22Rv1 (cell line): ENCODE results near the gene HMOX1.

Experiments used
- H3K27ac ChIP-seq: fragments of 450-650 bp; 2 replicates; pipeline ENCODE4 v1.5.1; 2017
- ZFX ChIP-seq: fragments of 450-650 bp; IDR thresholded peaks from 2 replicates; pipeline ENCODE4 v1.6.1; 2017; ENCODE audit warnings: antibody characterized with exemption, borderline replicate concordance
- TF ChIP-seq, protein P1 (sequence below): fragments of 450-650 bp; IDR thresholded peaks from 2 replicates; pipeline ENCODE4 v1.5.1; 2017; ENCODE audit warnings: mild to moderate bottlenecking

Gene HMOX1

DNA sequence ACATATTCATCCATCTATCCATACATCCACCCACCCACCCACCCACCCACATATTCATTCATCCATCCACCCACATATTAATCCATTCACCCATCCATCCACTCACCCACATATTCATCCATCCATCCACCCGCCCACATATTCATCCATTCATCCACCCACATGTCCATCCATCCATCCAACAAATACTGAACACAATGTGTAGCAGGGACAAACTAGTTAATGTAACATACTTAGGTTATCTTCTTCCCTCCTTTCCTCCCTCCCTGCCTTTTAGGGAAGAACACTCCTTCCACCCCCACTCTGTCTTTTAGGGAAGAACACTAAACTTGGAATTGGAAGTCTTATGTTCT, 58.4 kb downstream of the HMOX1 start:
- no peak for TF ChIP-seq ZFX
- TF ChIP-seq, protein P1, sequence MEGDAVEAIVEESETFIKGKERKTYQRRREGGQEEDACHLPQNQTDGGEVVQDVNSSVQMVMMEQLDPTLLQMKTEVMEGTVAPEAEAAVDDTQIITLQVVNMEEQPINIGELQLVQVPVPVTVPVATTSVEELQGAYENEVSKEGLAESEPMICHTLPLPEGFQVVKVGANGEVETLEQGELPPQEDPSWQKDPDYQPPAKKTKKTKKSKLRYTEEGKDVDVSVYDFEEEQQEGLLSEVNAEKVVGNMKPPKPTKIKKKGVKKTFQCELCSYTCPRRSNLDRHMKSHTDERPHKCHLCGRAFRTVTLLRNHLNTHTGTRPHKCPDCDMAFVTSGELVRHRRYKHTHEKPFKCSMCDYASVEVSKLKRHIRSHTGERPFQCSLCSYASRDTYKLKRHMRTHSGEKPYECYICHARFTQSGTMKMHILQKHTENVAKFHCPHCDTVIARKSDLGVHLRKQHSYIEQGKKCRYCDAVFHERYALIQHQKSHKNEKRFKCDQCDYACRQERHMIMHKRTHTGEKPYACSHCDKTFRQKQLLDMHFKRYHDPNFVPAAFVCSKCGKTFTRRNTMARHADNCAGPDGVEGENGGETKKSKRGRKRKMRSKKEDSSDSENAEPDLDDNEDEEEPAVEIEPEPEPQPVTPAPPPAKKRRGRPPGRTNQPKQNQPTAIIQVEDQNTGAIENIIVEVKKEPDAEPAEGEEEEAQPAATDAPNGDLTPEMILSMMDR = no peak
- no peak overlapping the region for H3K27ac ChIP-seq

DNA sequence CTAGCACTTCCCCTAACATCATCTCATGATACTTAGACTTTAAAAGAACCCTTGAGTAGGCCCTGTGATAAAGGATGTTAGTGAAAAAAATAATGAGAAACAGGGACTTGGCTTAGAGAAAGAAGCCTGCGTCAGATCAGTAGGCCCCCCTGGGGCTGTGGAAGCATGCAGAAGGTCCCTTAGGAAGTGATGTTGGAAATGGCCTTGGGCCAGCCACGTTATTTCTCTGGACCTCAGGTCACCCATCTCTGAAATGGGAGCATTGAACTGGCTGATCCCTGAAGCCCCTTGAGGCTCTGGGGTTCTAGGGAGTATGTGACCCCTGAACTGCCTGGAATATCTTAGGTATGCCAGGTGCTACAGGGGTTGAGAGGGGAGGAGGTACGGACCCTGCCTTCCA, 59.2 kb downstream of the HMOX1 start:
- H3K27ac ChIP-seq = no peak overlapping the region
- TF ChIP-seq, protein P1 = no peak
- TF ChIP-seq ZFX = no peak

DNA sequence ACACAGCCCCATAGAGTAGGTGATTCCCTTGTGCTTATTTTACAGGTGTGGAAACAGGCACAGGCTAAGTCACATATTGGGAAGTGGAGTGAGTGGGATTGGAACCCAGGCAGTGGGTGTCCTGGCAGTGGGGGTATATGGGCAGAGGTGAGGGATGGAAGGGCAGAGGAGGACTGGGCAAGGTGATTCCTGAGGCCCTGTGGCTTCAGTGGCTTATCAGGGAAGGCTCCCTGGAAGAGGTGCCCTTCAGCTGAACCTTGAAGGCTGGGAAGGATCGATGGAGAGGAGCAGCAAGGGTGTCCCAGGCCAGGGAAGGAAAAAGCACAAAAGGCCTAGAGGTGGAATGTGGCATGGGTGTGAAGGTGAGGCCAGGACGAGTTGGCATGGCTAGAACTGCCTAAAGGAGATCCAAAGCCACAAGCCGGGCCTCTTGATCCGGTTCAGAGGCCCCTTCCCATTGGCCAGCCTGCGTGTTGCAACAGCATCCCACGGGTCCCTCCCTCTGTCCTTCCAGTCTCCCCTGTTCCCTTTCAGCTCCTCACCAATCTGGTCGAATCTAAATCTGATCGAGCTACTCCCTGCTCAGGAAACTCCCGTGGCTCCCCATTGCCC, 60.7 kb downstream of the HMOX1 start:
- no peak for TF ChIP-seq ZFX
- TF ChIP-seq, protein P1 = no peak
- no peak overlapping the region for H3K27ac ChIP-seq

DNA sequence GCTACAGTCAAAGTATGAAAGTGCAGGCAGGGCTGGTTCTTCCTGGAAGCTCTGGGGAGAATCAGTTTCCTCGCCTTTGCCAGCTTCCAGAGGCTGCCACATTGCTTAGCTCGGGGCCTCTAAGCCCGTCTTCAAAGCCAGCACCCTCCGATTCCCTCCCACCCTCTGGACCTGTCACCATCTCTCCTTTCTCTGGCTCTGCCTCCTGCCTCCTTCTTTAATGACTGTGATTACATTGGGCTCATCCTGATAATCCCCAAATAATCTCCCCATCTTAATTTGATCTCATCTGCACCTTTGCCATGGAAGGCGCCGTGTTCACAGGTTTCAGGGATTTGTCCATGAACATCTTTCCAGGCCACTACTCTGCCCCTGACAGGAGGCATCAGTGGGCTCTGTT, 61.6 kb downstream of the HMOX1 start:
- no peak overlapping the region for H3K27ac ChIP-seq
- TF ChIP-seq, protein P1 = no peak
- no peak for TF ChIP-seq ZFX

DNA sequence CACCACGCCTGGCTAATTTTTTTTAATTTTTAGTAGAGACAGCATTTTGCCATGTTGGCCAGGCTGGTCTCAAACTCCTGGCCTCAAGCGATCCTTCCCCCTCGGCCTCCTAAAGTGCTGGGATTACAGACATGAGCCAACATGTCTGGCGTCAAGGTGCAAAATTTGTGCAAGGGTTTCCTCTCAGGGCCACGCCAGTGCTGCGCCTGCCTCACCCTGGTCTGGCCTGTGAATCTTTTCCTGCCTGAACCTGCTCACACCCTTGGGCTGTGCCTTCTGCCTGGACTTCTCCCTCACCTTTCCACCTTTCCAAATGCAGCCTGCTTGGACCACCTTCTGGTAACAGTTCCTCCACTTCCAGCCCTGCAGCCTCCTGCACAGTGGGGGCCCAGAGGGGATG, 62.4 kb downstream of the HMOX1 start:
- H3K27ac ChIP-seq = no peak overlapping the region
- no peak for TF ChIP-seq ZFX
- TF ChIP-seq, protein P1 = no peak
